H1 (cell line): ENCODE data around the gene EIPR1. TPM values are rescaled to one million over a fixed set of nuclear protein-coding genes. Genes with fewer than 3 reads are reported as not detected.

Source experiments
- CTCF ChIA-PET: fragments of 300-600 bp; sonication (Branson Sonifier 250); formaldehyde crosslinking; loops from one replicate; lab custom pipeline; 2021; ENCODE audit not compliant: partially characterized antibody; lab: Charles Lee
- POLR2A ChIA-PET: fragments of 300-600 bp; sonication (Branson Sonifier 250); formaldehyde crosslinking; loops from one replicate; lab custom pipeline; 2021; ENCODE audit warnings: inconsistent platforms; ENCODE audit not compliant: partially characterized antibody; lab: Charles Lee
- DNase-seq, 2 experiments: peaks; one replicate each; pipeline versions ENCODE4 v3.0.0 to v3.0.0-alpha.2; 2010 to 2022; ENCODE audit warnings: low spot score in 2 of 2, low read depth in 1 of 2, mixed read lengths in 1 of 2
- FAIRE-seq: peaks from 2 replicates; lab custom pipeline; 2011; peaks lifted over from hg19 to GRCh38; lab: Jason Lieb, UNC
- H2AFZ ChIP-seq: 2 replicates; pipeline ENCODE4 v1.8.1; 2012; ENCODE audit warnings: low read length, inconsistent platforms
- H2AK5ac ChIP-seq: 2 replicates; pipeline ENCODE4 v1.6.1; 2013; ENCODE audit warnings: low read depth, low read length
- H2BK120ac ChIP-seq: replicated peaks from 2 replicates; pipeline ENCODE3; 2013; ENCODE audit warnings: low read depth, low read length, inconsistent platforms
- H2BK12ac ChIP-seq: 2 replicates; pipeline ENCODE4 v1.6.1; 2013; ENCODE audit warnings: low read depth, low read length
- H2BK15ac ChIP-seq: 2 replicates; pipeline ENCODE4 v1.6.1; 2013; ENCODE audit warnings: low read length
- H2BK20ac ChIP-seq: 2 replicates; pipeline ENCODE4 v1.6.1; 2013; ENCODE audit warnings: low read length
- H2BK5ac ChIP-seq: 2 replicates; pipeline ENCODE4 v1.6.1; 2013; ENCODE audit warnings: low read depth, low read length
- H3K14ac ChIP-seq: 2 replicates; pipeline ENCODE4 v1.6.1; 2013; ENCODE audit warnings: inconsistent platforms; ENCODE audit not compliant: insufficient read length
- H3K18ac ChIP-seq: 2 replicates; pipeline ENCODE4 v1.6.1; 2013; ENCODE audit warnings: low read length; ENCODE audit errors: extremely low read depth
- H3K23ac ChIP-seq: 2 replicates; pipeline ENCODE4 v1.6.1; 2013; ENCODE audit warnings: inconsistent platforms; ENCODE audit not compliant: insufficient read length
- H3K23me2 ChIP-seq: 2 replicates; pipeline ENCODE4 v1.6.1; 2013; ENCODE audit warnings: low read depth, low read length
- H3K27ac ChIP-seq: 2 replicates; pipeline ENCODE4 v1.6.1; 2011; ENCODE audit warnings: low read depth, low read length, inconsistent platforms
- H3K27me3 ChIP-seq, 4 experiments: replicated peaks in 1 of 4; 1 replicate in 1 of 4; 2 replicates in 3 of 4; pipeline versions ENCODE4 v1.6.1 to v1.8.1; 2011 to 2013; ENCODE audit warnings: low read length in 3 of 4, mild to moderate bottlenecking in 3 of 4, inconsistent platforms in 2 of 4, mixed read lengths in 2 of 4, moderate library complexity in 1 of 4; ENCODE audit not compliant: control insufficient read depth in 3 of 4, insufficient read depth in 3 of 4; ENCODE audit errors: extremely low read depth in 1 of 4
- H3K36me3 ChIP-seq, 4 experiments: 2 replicates each; pipeline versions ENCODE4 v1.6.1 to v1.8.1; 2011 to 2013; ENCODE audit warnings: mild to moderate bottlenecking in 4 of 4, low read length in 3 of 4, moderate library complexity in 2 of 4, control low read depth in 1 of 4, inconsistent platforms in 1 of 4; ENCODE audit not compliant: insufficient read depth in 4 of 4, control insufficient read depth in 2 of 4
- H3K4ac ChIP-seq: replicated peaks from 2 replicates; pipeline ENCODE3; 2013; ENCODE audit warnings: low read length, low read depth, mixed read lengths, inconsistent platforms; ENCODE audit not compliant: insufficient read length
- H3K4me1 ChIP-seq, 4 experiments: replicated peaks in 1 of 4; 1 replicate in 1 of 4; 2 replicates in 3 of 4; pipeline versions ENCODE4 v1.6.1 to v1.8.1; 2011 to 2013; ENCODE audit warnings: low read length in 3 of 4, inconsistent platforms in 2 of 4, mixed read lengths in 1 of 4; ENCODE audit not compliant: insufficient read depth in 4 of 4, control insufficient read depth in 3 of 4
- H3K4me2 ChIP-seq, 2 experiments: 2 replicates each; pipeline versions ENCODE4 v1.6.1 to v1.8.1; 2011 to 2013; ENCODE audit warnings: low read depth in 2 of 2, low read length in 2 of 2, control low read depth in 1 of 2, inconsistent platforms in 1 of 2, mild to moderate bottlenecking in 1 of 2; ENCODE audit not compliant: insufficient read depth in 1 of 2
- H3K4me3 ChIP-seq, 4 experiments: fragments of 200-600, 300-600 bp in 1 of 4; sonication (generic), shearing (Covaris generic), sonication (Bioruptor Twin) in 1 of 4; 2 replicates each; pipeline versions ENCODE4 v1.5.1 to v1.8.1; 2011 to 2016; ENCODE audit warnings: low read length in 4 of 4, low read depth in 3 of 4, control low read depth in 2 of 4, inconsistent platforms in 2 of 4, mild to moderate bottlenecking in 2 of 4, mixed read lengths in 1 of 4, moderate library complexity in 1 of 4; ENCODE audit not compliant: insufficient read depth in 2 of 4; ENCODE audit errors: extremely low read depth in 1 of 4
- H3K56ac ChIP-seq: replicated peaks from 2 replicates; pipeline ENCODE3; 2013; ENCODE audit warnings: low read depth, mild to moderate bottlenecking, mixed read lengths, low read length, inconsistent platforms; ENCODE audit not compliant: insufficient read length
- H3K79me1 ChIP-seq: 2 replicates; pipeline ENCODE4 v1.6.1; 2013; ENCODE audit warnings: low read depth, low read length, control low read depth
- H3K79me2 ChIP-seq, 2 experiments: 2 replicates each; pipeline versions ENCODE4 v1.6.1 to v1.8.1; 2012 to 2013; ENCODE audit warnings: low read length in 2 of 2, mild to moderate bottlenecking in 2 of 2, inconsistent platforms in 1 of 2; ENCODE audit not compliant: insufficient read depth in 2 of 2, control insufficient read depth in 1 of 2
- H3K9ac ChIP-seq, 4 experiments: replicated peaks in 1 of 4; 1 replicate in 1 of 4; 2 replicates in 3 of 4; pipeline versions ENCODE4 v1.6.1 to v1.8.1; 2011 to 2013; ENCODE audit warnings: low read depth in 3 of 4, low read length in 3 of 4, control low read depth in 2 of 4, mild to moderate bottlenecking in 2 of 4, moderate library complexity in 2 of 4, inconsistent platforms in 1 of 4; ENCODE audit errors: extremely low read depth in 1 of 4
- H3K9me3 ChIP-seq, 2 experiments: 2 replicates each; pipeline versions ENCODE4 v1.6.1 to v1.8.1; 2012 to 2013; ENCODE audit warnings: mild to moderate bottlenecking in 2 of 2, moderate library complexity in 2 of 2, control low read depth in 1 of 2, inconsistent platforms in 1 of 2, low read depth in 1 of 2, low read length in 1 of 2, mixed read lengths in 1 of 2; ENCODE audit not compliant: insufficient read depth in 2 of 2
- H4K20me1 ChIP-seq, 2 experiments: replicated peaks in 1 of 2; 2 replicates each; pipeline versions ENCODE3 to v1.8.1; 2011 to 2013; ENCODE audit warnings: inconsistent platforms in 2 of 2, low read length in 2 of 2, mild to moderate bottlenecking in 1 of 2; ENCODE audit not compliant: insufficient read depth in 2 of 2, control insufficient read depth in 1 of 2
- H4K5ac ChIP-seq: 2 replicates; pipeline ENCODE4 v1.6.1; 2013; ENCODE audit warnings: low read length, low read depth, mixed read lengths, inconsistent platforms; ENCODE audit not compliant: insufficient read length
- H4K8ac ChIP-seq: 2 replicates; pipeline ENCODE4 v1.8.0; 2013; ENCODE audit warnings: mild to moderate bottlenecking, moderate library complexity, low read length, inconsistent platforms; ENCODE audit not compliant: insufficient read depth; ENCODE audit errors: extremely low read depth
- H4K91ac ChIP-seq: replicated peaks from 2 replicates; pipeline ENCODE3; 2013; ENCODE audit warnings: low read length, mixed read lengths, inconsistent platforms; ENCODE audit not compliant: insufficient read length
- CREB1 ChIP-seq: IDR thresholded peaks from 2 replicates; pipeline ENCODE4 v1.6.1; 2012; ENCODE audit warnings: inconsistent platforms
- WGBS, 2 experiments: shearing (Covaris generic) in 1 of 2; methylation state at CpG; one replicate each; pipeline versions ENCODE4 v1.1.6 to v1.1.7; 2013 to 2015; ENCODE audit warnings: low lambda C conversion rate in 2 of 2, mixed read lengths in 2 of 2, inconsistent platforms in 1 of 2, low coverage in 1 of 2, missing lambda C conversion rate in 1 of 2; ENCODE audit not compliant: insufficient replicate concordance in 2 of 2, insufficient coverage in 1 of 2, insufficient read length in 1 of 2; ENCODE audit errors: extremely low coverage in 1 of 2, missing lambda C conversion rate in 1 of 2; 5-methylcytosine and 5-hydroxymethylcytosine counted together
- polyA plus RNA-seq, 7 experiments: library from polyadenylated mRNA; depleted of rRNA in 3 of 7; stranded (reverse) in 5 of 7; unstranded in 2 of 7; fragments of >200 nt in 5 of 7; fragments of 200-250 nt in 2 of 7; gene quantifications; 1 replicate in 5 of 7; 2 replicates in 1 of 7; 4 replicates in 1 of 7; pipeline versions ENCODE4 v1.2.1 to v1.2.3, GENCODE V29; 2011 to 2013; ENCODE audit warnings: missing spikeins in 2 of 7, mixed read lengths in 2 of 7
- total RNA-seq: library from RNA; stranded (reverse); fragmentation: NEBNext Ultra II Directional; extraction: Animal tissue kit (Norgen Biotek cat#: 25700); gene quantifications from 2 replicates; pipeline ENCODE4 v1.2.1, GENCODE V29; 2021

EIPR1 gene
- total and polyA plus RNA-seq, 2 of the 8 experiments (the other 6 are each of a cell fraction or from before 2014, with no cell fraction given), result 26.3 to 56.4 TPM

- Histone ChIP-seq H2BK5ac (no peak overlapping the region), H3K4me3 (no peak overlapping the region), H2BK20ac (no peak overlapping the region), H3K4me2 (no peak overlapping the region), H3K36me3 (no peaks in the 10 kb centered on the region; a peak in 1 of 8 replicates), H3K23me2 (no peaks in the 10 kb centered on the region), H3K4me1 (peaks cover 3 to 10% (median 8%) of the 10 kb centered on the region in 4 experiments), H3K79me1 (no peaks in the 10 kb centered on the region; the same call in 1 of the 2 replicates), H3K79me2 (peaks cover 0 to 3% of the 10 kb centered on the region in 2 experiments; a peak in 1 of 4 replicates), H3K56ac (no peak overlapping the region), H2BK120ac (no peak overlapping the region), H2BK15ac (no peak overlapping the region), H4K5ac (no peak overlapping the region), H2BK12ac (no peak overlapping the region), H3K27me3 (no peaks in the 10 kb centered on the region), H3K4ac (no peak overlapping the region), H2AFZ (no peak overlapping the region), H3K18ac (no peak overlapping the region), H3K23ac (no peak overlapping the region), H4K20me1 (peaks cover 0 to 1% of the 10 kb centered on the region in 2 experiments), H3K9ac (no peak overlapping the region), H3K9me3 (no peaks in the 10 kb centered on the region), H3K14ac (no peak overlapping the region), H2AK5ac (no peak overlapping the region), H4K8ac (no peak overlapping the region), H4K91ac (no peak overlapping the region), H3K27ac (no peak overlapping the region)
- 93% methylated on average over 9 of the region's 9 CpGs; no CpG with 5 or more reads in 1 of the 2 experiments for whole genome bisulfite sequencing, 2 experiments
- CTCF ChIA-PET, result no interaction called here
- no peak for TF ChIP-seq CREB1
- no peak for FAIRE-seq
- POLR2A ChIA-PET, result no interaction called here
- no peak for DNase-seq
Measured at GRCh38 chr2:3305431-3305830, 72.2 kb downstream of the EIPR1 start.
